GM21529 (cell line): ENCODE measurements around the gene IFFO2.

Experiments
- ATAC-seq: cut with Tn5 transposase; IDR thresholded peaks from one replicate; pipeline ENCODE4 v1.9.1; 2021; ENCODE audit not compliant: unreplicated experiment

IFFO2 gene

DNA sequence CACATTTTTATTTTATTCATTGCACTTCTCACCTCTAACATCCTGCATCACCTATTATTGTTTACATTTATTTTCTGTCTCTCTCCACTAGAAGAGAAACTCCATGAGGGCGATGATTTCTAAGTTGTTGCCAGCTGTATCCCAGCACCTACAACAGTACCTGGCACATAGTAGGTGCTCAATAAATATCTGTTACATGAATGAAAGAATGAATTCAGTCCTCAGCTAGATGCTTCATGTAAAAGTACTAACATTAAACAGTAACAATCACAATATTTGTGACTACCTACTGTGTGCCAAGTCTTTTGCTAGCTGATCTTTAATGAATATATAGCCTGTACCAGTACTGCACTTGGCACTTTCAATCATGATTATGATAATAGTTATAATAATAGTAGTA, 100.0 kb downstream of the IFFO2 start:
- no peak for ATAC-seq

DNA sequence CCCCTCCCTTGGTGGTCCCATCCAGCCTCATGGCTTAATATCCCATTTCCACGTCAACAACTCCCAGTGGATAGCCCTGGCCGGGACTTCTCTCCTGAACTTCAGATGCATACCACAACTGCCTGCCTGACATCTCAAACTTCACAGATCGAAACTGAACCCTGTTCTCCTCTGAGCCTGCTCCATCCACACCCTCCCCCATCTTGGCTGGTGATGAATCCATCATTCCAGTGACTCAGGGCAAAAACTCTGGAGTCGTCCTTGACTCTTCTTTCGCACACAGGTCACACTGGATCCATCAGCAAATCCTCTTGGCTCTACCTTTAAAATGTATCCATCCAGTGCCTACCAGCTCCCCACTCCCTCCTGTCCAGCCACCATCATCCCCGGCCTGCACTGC, 100.9 kb downstream of the IFFO2 start:
- ATAC-seq: no peak

DNA sequence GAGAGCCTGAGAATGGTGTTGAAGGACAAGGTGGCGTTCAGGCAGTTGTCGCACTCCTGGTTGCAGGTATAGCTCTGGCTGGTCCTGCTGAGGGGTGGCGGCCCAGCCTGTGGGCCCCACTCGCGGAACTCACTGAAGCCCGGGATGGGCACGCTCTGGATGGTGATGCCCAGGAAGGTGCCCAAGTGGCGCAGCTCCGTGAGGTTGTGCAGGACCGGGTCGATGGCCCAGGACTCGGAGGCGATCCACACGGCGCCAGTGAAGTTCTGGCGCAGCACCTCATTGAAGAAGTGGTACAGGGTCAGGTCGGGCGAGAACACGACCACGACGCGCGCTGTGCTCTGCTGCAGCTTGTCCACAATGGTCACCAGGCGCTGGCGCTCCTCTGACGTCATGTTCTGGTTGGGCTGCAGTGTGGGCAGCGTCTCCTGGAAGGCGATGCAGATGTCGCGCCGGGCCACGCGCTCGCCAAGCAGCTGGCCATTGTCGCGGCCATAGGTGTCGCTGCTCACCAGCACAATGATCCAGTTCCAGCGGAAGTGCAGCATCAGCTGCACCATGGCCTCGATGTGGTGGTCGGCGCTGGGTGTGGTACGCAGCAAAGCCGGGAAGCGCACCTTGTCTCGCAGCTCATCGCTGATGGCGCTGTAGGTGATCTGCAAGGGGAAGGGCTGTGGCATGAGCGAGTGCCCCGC, 102.0 kb downstream of the IFFO2 start:
- ATAC-seq: no peak
